ENCODE data around the gene CYP26B1.

The CYP26B1 gene

DNA sequence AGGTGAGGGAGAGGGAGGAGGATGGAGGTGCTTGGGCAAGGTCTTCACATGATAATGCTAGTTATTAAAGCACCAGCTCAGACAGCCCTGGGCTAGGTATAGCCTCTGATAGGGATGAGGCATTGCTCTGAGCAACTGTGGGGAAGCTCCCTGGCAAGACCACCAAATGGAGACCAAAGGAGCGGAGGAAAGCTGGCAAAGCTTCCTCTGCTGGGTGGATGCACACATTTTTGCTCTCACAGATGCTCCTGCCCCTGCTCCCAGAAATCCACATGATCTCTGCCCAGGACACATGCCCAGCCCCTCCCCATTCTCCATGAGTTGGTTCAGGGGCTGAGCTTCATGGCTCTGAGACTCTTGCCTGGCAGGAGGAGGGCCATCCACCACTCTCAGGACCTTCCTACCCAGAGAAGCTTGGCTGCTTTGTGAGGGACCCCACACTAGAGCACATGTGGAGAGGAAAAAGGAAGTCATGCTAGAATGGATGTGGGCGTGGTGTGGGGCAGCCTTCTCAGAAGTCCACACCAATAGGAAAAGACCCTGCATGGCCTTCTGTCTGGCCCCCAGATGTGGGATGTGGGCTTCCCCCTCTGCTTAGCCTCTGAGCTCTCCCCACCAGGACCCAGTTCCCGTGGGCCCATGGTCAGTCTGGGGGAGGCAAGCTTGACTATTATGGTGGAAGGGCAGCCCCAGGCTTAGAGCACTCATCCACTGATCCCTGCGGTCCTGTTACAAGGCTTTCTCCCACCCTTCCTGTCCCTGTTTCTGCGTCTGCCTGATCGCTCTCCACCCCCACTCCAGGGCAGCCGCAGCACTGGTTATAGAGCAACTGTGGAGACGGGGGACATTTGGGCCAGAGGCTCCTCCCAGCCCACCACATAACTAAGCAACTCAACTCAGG lies 10.5 kb upstream of the CYP26B1 start:
- H3K27me3 ChIP-seq: peaks cover 0 to 3% (median 0%) of the 10 kb centered on the region in 11 experiments; a peak in 1 of 22 replicates
- H3K9me3 ChIP-seq (replicated peaks in 1 of 11): 0 out of 22 replicates have a peak, but pooled peaks cover 0 to 4% (median 0%) of the 10 kb centered on the region in 11 experiments
- H3K4me2 ChIP-seq: peak overlapping the region in 9 of 11 experiments; percentile 33 to 82 (median 72); a peak in 18 of 22 replicates
- peak overlapping the region in 7 of 11 experiments; percentile 20 to 71 (median 46); a peak in 9 of 22 replicates for H3K27ac ChIP-seq
- peak overlapping the region in 1 of 11 experiments; percentile 28; a peak in 1 of 22 replicates for H3K9ac ChIP-seq
- H3K4me1 ChIP-seq: peaks cover 0 to 30% (median 16%) of the 10 kb centered on the region in 10 experiments; a peak in 17 of 20 replicates
- no peaks in the 10 kb centered on the region for H4K20me1 ChIP-seq
- no peak overlapping the region for H3K4me3 ChIP-seq
- H3K36me3 ChIP-seq: no peaks in the 10 kb centered on the region
- TF ChIP-seq Cebpa-rat (IDR thresholded peaks at IDR 0.05): no peak

- Histone ChIP-seq H3K4me1 (peaks cover 0 to 30% (median 16%) of the 10 kb centered on the region in 10 experiments; a peak in 17 of 20 replicates), H4K20me1 (peaks cover 0 to 5% (median 0%) of the 10 kb centered on the region in 11 experiments; a peak in 1 of 22 replicates), H3K27me3 (peaks cover 0 to 3% (median 0%) of the 10 kb centered on the region in 11 experiments; a peak in 1 of 22 replicates), H3K27ac (no peak overlapping the region), H3K9ac (no peak overlapping the region), H3K4me2 (peak overlapping the region in 2 of 11 experiments; percentile 72 to 82; a peak in 1 of 22 replicates), H3K9me3 (replicated peaks in 1 of 11) (0 out of 22 replicates have a peak, but pooled peaks cover 0 to 4% (median 0%) of the 10 kb centered on the region in 11 experiments), H3K4me3 (no peak overlapping the region), H3K36me3 (no peaks in the 10 kb centered on the region)
- no peak for TF ChIP-seq Cebpa-rat (IDR thresholded peaks at IDR 0.05)
Measured at GRCh38 chr2:72156872-72157271, 9.2 kb upstream of the CYP26B1 start.

- Histone ChIP-seq H3K4me2 (no peak overlapping the region), H3K9ac (no peak overlapping the region), H3K4me3 (no peak overlapping the region), H3K4me1 (peaks cover 0 to 25% (median 14%) of the 10 kb centered on the region in 10 experiments; a peak in 17 of 20 replicates), H4K20me1 (peaks cover 0 to 6% (median 0%) of the 10 kb centered on the region in 11 experiments; a peak in 1 of 22 replicates), H3K36me3 (no peaks in the 10 kb centered on the region), H3K27ac (no peak overlapping the region), H3K9me3 (replicated peaks in 1 of 11) (0 out of 22 replicates have a peak, but pooled peaks cover 0 to 4% (median 0%) of the 10 kb centered on the region in 11 experiments), H3K27me3 (peaks cover 0 to 11% (median 8%) of the 10 kb centered on the region in 11 experiments; a peak in 17 of 22 replicates)
- no peak for TF ChIP-seq Cebpa-rat (IDR thresholded peaks at IDR 0.05)
Measured at GRCh38 chr2:72155737-72156136, 8.1 kb upstream of the CYP26B1 start.

DNA sequence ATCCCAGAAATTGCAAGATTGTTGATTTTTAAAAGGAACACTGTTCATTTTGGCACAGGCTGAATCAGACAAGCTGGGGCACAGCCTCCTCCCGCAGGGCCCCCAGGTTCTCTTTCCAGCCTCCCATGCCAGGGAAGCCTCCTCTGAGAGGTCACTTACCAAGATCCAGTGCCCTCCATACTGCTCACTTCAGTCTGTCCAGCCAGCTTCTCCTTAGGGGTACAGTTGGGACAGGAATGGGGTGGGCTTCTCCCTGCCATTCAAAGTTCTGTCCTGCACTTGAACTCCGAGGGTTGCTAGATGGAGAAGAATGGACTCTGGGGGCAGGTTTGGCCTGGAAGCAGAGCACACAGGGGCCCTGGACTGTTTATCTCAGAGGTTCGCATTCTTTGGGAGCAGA lies 7.5 kb upstream of the CYP26B1 start:
- 0 out of 22 replicates have a peak, but pooled peaks cover 0 to 4% (median 0%) of the 10 kb centered on the region in 11 experiments for H3K9me3 ChIP-seq (replicated peaks in 1 of 11)
- peaks cover 0 to 19% (median 13%) of the 10 kb centered on the region in 10 experiments; a peak in 17 of 20 replicates for H3K4me1 ChIP-seq
- no peak overlapping the region for H3K9ac ChIP-seq
- TF ChIP-seq Cebpa-rat (IDR thresholded peaks at IDR 0.05): no peak
- no peaks in the 10 kb centered on the region for H3K36me3 ChIP-seq
- no peak overlapping the region for H3K4me3 ChIP-seq
- H4K20me1 ChIP-seq: peaks cover 0 to 7% (median under 1%) of the 10 kb centered on the region in 11 experiments; a peak in 14 of 22 replicates
- peaks cover 6 to 17% (median 14%) of the 10 kb centered on the region in 11 experiments for H3K27me3 ChIP-seq
- H3K4me2 ChIP-seq: no peak overlapping the region
- no peak overlapping the region for H3K27ac ChIP-seq

DNA sequence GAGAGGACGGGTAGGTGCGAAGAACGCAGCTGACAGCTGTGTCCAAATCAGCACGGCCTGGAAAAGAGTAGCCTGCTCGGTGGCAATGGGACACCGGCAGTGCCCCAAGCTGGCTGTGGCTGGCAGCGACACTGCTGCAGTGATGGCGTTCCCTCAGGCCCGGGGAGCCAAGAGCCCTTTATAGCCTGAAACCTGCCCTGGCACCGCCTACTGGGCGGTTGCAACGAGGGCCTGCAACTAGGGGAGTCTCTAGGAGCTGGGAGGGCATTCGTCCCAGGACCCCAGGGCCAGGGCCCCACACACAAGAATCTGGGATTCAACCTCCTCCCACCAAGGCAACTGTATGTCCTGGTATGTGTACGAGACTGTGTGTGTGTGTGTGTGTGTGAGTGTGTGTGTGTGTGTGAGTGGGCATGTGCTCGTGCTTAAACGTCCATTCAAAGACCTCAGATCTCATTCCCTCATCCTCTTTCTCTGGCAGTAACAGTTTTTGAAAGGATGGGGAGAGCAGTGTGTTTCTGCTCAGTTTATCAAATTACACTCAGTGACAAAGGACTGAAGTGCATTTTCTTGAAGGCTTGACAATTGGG lies 6.8 kb upstream of the CYP26B1 start:
- no peak for TF ChIP-seq Cebpa-rat (IDR thresholded peaks at IDR 0.05)
- H3K9ac ChIP-seq: no peak overlapping the region
- no peak overlapping the region for H3K4me3 ChIP-seq
- peaks cover 0 to 14% (median 7%) of the 10 kb centered on the region in 11 experiments; a peak in 19 of 22 replicates for H4K20me1 ChIP-seq
- H3K9me3 ChIP-seq (replicated peaks in 1 of 11): 0 out of 22 replicates have a peak, but pooled peaks cover 0 to 4% (median 0%) of the 10 kb centered on the region in 11 experiments
- peaks cover 3 to 25% (median 19%) of the 10 kb centered on the region in 10 experiments; a peak in 19 of 20 replicates for H3K4me1 ChIP-seq
- H3K27me3 ChIP-seq: peaks cover 12 to 23% (median 21%) of the 10 kb centered on the region in 11 experiments
- no peak overlapping the region for H3K27ac ChIP-seq
- H3K4me2 ChIP-seq: no peak overlapping the region
- H3K36me3 ChIP-seq: no peaks in the 10 kb centered on the region

DNA sequence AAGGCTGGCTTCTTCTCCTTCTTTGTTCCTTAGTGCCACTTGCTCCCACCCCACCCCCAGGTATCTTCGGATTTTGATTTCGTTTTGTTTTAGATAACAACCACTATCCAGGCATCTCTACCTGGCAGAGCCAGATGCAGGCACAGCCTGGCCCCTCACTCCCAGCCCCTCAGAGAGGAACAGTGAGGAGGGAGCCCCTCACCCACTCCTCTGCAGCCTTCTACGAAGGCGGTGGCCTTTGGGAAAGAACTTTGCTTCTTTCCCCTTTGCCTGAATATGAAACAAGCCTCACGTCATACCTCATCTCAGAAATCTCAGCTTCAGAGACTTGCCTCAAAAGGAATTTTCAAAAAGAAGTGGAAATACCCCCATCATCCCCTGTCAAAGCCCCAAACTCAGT lies 6.3 kb upstream of the CYP26B1 start:
- Histone ChIP-seq H3K4me2 (no peak overlapping the region), H3K27ac (no peak overlapping the region), H3K36me3 (no peaks in the 10 kb centered on the region), H3K4me1 (peaks cover 8 to 30% (median 24%) of the 10 kb centered on the region in 10 experiments; a peak in 19 of 20 replicates), H3K9ac (no peak overlapping the region), H4K20me1 (peaks cover 0 to 19% (median 12%) of the 10 kb centered on the region in 11 experiments; a peak in 19 of 22 replicates), H3K4me3 (no peak overlapping the region), H3K9me3 (replicated peaks in 1 of 11) (0 out of 22 replicates have a peak, but pooled peaks cover 0 to 4% (median 0%) of the 10 kb centered on the region in 11 experiments), H3K27me3 (peaks cover 18 to 29% (median 26%) of the 10 kb centered on the region in 11 experiments)
- no peak for TF ChIP-seq Cebpa-rat (IDR thresholded peaks at IDR 0.05)

DNA sequence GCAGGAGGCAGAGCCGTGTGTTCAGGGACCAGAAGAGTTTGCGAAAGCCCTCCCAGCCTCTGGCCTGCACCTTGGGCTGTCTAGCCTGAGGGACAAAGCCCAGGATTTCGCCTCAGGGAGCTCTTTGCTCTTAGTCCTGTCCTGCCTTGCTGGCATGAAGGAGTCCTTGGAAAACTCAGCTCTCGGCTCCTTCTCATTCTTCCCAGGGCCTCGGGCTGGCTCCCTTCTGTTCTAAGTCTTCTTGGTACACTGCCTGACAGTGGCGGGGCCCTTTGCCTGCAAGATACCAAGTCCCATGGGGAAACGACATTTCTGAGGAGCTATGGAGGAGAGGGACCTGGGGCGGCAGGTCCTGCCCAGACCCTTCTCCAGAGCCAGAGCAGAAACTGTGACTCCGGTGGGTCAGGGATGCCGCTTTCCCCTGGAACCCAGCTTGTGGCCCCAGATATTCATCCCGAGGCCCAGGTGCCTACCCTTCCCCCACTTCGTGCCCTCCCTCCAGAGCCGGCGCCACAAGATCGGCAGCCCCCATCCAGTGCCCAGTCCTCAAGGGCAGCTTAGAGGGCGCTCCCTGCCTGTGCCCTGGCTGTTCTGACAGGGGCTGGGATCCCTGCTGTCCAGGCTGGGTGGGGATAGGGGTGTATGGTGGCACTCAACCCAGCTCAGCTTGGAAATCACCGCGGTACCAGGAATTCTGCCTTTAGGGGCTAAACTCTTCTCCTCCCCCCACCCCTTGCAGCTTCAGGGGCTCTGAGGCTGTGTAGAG lies 5.5 kb upstream of the CYP26B1 start:
- H3K4me1 ChIP-seq: peaks cover 8 to 26% (median 21%) of the 10 kb centered on the region in 10 experiments
- H3K9ac ChIP-seq: no peak overlapping the region
- H4K20me1 ChIP-seq: peaks cover 0 to 21% (median 14%) of the 10 kb centered on the region in 11 experiments; a peak in 19 of 22 replicates
- H3K27me3 ChIP-seq: peaks cover 25 to 36% (median 33%) of the 10 kb centered on the region in 11 experiments
- no peak overlapping the region for H3K4me3 ChIP-seq
- H3K4me2 ChIP-seq: no peak overlapping the region
- H3K36me3 ChIP-seq: no peaks in the 10 kb centered on the region
- no peak overlapping the region for H3K27ac ChIP-seq
- H3K9me3 ChIP-seq (replicated peaks in 1 of 11): 0 out of 22 replicates have a peak, but pooled peaks cover 0 to under 1% (median 0%) of the 10 kb centered on the region in 11 experiments
- no peak for TF ChIP-seq Cebpa-rat (IDR thresholded peaks at IDR 0.05)

GRCh38 chr2:72150861-72151356 lies 3.2 kb upstream of the CYP26B1 start:
- Histone ChIP-seq H3K4me2 (no peak overlapping the region), H3K27me3 (peaks cover 48 to 59% (median 56%) of the 10 kb centered on the region in 11 experiments)

More at GRCh38 chr2:72150861-72151356, 3.2 kb upstream of the CYP26B1 start:
- Histone ChIP-seq H3K9ac (no peak overlapping the region), H3K36me3 (no peaks in the 10 kb centered on the region), H4K20me1 (peaks cover 0 to 44% (median 34%) of the 10 kb centered on the region in 11 experiments; a peak in 19 of 22 replicates), H3K4me3 (no peak overlapping the region), H3K27ac (no peak overlapping the region), H3K9me3 (replicated peaks in 1 of 11) (peaks cover 0 to 7% (median 0%) of the 10 kb centered on the region in 11 experiments; a peak in 7 of 22 replicates), H3K4me1 (peaks cover 23 to 36% (median 30%) of the 10 kb centered on the region in 10 experiments)
- no peak for TF ChIP-seq Cebpa-rat (IDR thresholded peaks at IDR 0.05)
